GM10248 (cell line): ENCODE measurements around the gene ZXDC.

ENCODE experiments used
- CTCF ChIA-PET: fragments of 300-600 bp; sonication (Branson Sonifier 250); formaldehyde crosslinking; extraction: SDS; loops from one replicate; lab custom pipeline; 2021; ENCODE audit warnings: antibody characterized with exemption; lab: Yijun Ruan, JAX
- POLR2A ChIA-PET: fragments of 350-650 bp; sonication (Branson Sonifier 250); formaldehyde crosslinking; extraction: SDS; loops from one replicate; lab custom pipeline; 2020; ENCODE audit warnings: antibody characterized with exemption; lab: Yijun Ruan, JAX
- DNase-seq: peaks from one replicate; pipeline ENCODE4 v3.0.0; 2012; ENCODE audit errors: extremely low spot score
- TF ChIP-seq, protein P1 (sequence below): IDR thresholded peaks from 2 replicates; pipeline ENCODE4 v1.5.1; 2012; ENCODE audit warnings: mild to moderate bottlenecking, low read depth; ENCODE audit errors: extremely low read depth, missing control alignments, control extremely low read depth

ZXDC gene

GRCh38 chr3:126441256-126441880 is 34.3 kb downstream of the ZXDC start:
- no peak for DNase-seq
- TF ChIP-seq, protein P1, sequence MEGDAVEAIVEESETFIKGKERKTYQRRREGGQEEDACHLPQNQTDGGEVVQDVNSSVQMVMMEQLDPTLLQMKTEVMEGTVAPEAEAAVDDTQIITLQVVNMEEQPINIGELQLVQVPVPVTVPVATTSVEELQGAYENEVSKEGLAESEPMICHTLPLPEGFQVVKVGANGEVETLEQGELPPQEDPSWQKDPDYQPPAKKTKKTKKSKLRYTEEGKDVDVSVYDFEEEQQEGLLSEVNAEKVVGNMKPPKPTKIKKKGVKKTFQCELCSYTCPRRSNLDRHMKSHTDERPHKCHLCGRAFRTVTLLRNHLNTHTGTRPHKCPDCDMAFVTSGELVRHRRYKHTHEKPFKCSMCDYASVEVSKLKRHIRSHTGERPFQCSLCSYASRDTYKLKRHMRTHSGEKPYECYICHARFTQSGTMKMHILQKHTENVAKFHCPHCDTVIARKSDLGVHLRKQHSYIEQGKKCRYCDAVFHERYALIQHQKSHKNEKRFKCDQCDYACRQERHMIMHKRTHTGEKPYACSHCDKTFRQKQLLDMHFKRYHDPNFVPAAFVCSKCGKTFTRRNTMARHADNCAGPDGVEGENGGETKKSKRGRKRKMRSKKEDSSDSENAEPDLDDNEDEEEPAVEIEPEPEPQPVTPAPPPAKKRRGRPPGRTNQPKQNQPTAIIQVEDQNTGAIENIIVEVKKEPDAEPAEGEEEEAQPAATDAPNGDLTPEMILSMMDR: no peak
- ChIA-PET CTCF (interaction anchor here (0.8 kb wide), 1 partner anchor 9 kb away, joined by 3 read pairs; no protein-coding TSS in a partner anchor), POLR2A (no interaction called here)

- CTCF ChIA-PET: interaction anchor here (1.0 kb wide), 1 partner anchor 10 kb away, joined by 3 read pairs; no protein-coding TSS in a partner anchor
- POLR2A ChIA-PET: no interaction called here
- TF ChIP-seq, protein P1: no peak
- no peak for DNase-seq
Measured at GRCh38 chr3:126440709-126440995, 35.0 kb downstream of the ZXDC start.

DNA sequence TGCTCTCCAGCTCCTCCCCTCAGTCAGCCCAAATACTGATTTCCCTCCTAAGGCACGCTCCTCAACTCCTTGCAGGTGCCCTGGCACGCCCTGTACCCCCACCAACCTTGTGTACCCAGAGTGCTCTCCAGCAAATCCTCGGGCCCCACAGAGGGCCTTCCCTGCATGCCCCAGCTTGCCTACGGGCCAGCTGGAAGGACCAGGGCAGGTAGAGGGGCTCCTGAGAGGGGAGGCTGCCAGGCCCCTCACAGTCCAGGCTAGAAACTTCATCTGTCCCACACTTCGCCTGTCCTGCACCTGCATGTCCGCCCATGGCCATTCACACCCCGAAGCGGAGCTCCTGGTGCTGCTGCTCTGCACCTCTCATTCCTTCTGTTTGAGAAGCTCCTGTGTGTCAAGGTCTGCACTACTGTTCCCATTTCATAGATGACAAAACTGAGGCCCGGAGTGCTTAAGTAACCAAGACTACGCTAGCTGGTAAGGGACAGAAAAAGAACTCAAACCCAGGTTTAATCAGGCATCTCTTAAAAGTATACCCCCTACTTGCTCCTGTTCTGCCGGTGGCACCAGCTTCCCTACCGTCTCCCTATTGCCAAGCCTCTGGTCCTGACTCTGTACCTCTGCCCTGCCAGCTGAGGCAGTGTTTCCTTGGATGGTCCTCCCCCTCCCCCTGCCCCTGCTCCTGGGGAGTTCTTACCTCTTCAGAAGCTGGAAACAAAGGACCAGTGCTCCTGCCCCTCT is 35.6 kb downstream of the ZXDC start:
- CTCF ChIA-PET: interaction anchor here (1.0 to 1.9 kb wide), 3 partner anchors 10 to 22 kb away, joined by 3 to 4 read pairs (median 4); no protein-coding TSS in a partner anchor
- TF ChIP-seq, protein P1: no peak
- POLR2A ChIA-PET: no interaction called here
- no peak for DNase-seq

DNA sequence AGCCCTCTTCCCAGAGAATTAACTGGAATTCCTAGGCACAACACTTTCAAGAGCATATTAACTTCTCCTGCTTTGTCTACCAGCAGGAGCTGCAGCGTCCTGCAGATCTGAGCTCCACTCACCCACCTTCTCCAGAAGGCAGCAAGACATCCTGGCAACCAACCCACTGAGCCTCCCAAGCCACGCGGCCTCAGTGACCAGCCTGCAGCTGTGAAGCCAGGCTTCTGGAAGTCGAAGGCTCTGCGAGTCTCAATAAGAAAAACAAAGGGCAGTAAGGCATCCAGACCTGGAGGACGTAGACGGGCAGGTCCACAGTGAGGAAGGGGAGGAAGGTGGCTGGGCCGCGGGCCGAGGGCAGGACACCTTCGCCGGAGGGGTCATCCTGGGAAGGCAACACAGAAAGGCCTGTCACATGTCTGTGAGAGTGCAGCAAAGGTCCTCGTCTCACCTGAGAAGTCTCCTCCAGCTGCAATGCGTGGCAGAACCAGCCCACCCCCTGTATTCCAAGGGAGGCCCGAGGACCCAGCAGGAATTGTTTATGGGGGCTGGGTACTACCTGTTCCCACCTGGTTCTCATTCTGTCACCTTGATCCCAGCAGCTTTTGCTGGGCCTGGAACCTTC is 36.2 kb downstream of the ZXDC start:
- no peak for DNase-seq
- ChIA-PET POLR2A (no interaction called here), CTCF (interaction anchor here (1.0 to 1.9 kb wide), 3 partner anchors 9 to 22 kb away, joined by 3 to 4 read pairs (median 4); no protein-coding TSS in a partner anchor)
- TF ChIP-seq, protein P1: no peak

- DNase-seq: no peak
- TF ChIP-seq, protein P1: no peak
- POLR2A ChIA-PET: no interaction called here
- CTCF ChIA-PET: interaction anchor here (1.9 kb wide), 1 partner anchor 23 kb away, joined by 4 read pairs; no protein-coding TSS in a partner anchor
Measured at GRCh38 chr3:126438746-126439145, 36.9 kb downstream of the ZXDC start.

- POLR2A ChIA-PET: no interaction called here
- no peak for DNase-seq
- CTCF ChIA-PET: no interaction called here
- TF ChIP-seq, protein P1: no peak
Measured at GRCh38 chr3:126438186-126438585, 37.5 kb downstream of the ZXDC start.
